HG03571 (cell line): ENCODE measurements around the gene C2orf15.
A peak's percentile ranks its signal among the peaks of the same experiment; 100 is the strongest.
"Not testable (repeated sequence)": the region's sequence is repeated elsewhere in the genome, so short reads cannot be mapped to it uniquely, and the experiment has no call there.

Source experiments
- ATAC-seq: cut with Tn5 transposase; IDR thresholded peaks from one replicate; pipeline ENCODE4 v1.9.1; 2021; ENCODE audit not compliant: unreplicated experiment

Gene C2orf15, protein sequence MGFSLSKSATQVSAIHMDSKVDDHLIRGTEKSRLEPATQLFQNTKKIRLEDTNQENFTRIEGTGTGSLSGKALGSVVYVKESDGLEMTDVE

DNA sequence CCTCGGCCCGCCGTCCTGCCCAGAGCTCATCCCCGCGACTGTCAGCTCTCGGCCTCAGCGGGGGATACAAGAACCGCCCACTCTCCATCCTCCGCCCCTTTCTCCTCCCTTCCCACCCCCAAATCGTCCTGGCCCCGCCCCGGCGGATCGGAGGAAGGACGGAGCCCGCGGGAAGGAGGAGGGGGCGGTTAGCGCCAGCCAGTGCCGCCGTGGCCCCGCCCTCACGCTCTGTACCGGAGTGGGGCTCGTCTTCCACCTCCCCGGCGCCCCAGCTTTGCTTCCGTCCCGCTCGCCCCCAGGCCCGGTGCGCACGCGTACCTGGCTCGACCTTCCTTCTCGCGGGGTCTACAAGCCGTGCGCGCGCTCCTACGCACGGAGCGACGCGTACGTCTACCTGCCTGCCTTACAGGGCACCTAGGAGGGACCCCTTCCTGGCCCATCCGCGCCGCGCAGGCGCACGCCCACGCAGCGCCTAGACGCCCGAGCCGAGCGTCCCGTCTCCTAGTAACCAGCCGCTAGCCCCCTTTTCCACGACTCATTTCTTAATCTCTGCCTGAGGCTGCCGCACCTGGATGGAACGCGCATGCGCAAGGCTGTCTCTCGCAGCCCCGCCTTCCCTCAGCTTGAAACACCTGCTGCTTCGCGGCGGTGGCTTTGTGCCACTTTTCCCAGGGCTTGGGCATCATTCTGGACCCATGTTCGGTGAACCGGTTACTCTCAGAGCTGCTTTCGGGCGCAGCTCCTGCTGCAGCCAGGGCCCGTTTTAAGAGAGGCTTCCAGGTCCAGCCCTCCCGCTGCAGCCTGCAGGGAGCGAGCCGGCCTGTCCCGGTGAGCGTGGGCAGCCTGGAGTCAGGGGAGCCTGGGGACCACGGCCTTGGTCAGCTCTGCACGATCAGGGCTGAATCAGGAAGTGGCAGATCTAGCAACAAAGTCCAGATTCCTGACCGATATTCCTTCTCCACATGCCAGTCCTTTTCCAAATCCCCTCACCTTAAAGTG is at the start of gene C2orf15:
C2orf15 (plus strand) TSS at position 598 of the 999 bp plus-strand sequence. CDS start 8,852 bp downstream, outside the sequence.
- peak; percentile 89 for ATAC-seq

DNA sequence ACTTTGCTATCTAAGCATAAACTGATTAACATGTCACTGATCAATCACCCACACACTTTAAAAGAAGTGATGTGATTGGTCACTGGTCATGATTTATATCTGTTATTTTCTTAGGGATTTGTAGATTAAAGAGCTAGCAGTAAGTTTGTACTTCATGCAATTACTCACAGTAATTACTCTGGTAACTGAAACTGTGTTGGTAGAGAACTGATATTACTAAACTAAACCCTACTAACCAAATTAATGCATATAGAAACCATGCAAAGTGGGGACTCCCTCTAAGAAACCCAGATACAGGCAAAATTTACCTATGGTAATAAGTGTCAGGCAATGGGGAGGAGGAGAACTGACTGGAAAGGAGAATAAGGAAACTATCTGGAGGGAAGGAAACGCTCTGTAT is 44.8 kb upstream of the C2orf15 start:
- ATAC-seq, result no peak

DNA sequence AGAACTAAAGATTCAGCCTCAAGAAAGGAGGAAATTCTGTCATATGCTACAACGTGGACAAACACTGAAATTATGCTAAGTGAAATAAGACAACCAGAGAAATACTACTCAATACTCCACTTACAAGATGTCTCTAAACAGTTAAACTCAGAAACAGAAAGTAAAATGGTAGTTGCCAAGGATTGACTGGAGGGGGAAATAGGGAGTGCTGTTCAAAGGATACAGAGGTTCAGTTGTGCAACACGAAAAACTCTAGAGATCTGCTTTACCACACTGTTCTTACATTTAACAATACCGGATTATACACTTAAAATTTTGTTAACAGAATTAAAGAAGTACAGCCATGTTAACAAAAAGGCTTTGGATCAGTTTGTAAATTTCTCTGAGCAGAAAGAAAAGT is 39.8 kb upstream of the C2orf15 start:
- ATAC-seq, result no peak

DNA sequence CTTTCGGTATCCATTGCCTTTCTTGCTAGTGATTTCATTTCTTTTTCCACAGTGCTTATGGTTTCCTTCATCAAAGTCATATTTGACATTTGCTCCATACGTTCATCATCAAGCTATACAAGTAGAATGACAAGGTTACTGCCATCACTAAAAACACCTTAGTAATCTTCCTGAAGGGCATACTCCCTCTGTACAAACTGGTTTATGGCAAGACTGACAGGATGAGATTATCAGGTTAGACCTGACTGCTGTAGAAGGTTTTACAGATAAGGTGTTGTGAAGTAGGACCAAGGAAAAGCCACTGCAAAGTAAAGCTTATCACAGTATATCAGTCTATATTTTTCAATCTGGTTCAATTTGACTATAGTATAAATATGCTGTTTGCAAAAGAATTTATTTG is 37.5 kb upstream of the C2orf15 start:
- ATAC-seq, result no peak

DNA sequence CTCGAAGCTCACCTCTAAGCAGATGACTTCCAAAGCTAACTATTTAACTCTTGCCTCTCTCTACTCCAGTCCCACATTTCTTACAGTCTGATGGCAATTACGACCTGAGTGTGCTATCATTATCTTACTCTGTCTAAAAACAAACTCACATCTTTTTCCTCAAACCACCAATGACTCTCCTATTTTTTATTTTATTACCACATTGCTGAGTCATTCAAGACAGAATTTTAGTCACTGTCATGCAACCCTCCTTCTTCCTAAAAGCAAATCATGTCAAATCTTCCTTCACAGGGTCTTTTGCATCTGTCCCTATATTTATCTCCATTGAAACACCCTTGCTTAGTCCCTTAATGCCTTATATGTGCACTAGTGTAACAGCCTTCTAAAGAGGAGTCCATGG is 34.6 kb upstream of the C2orf15 start:
- ATAC-seq, result no peak

DNA sequence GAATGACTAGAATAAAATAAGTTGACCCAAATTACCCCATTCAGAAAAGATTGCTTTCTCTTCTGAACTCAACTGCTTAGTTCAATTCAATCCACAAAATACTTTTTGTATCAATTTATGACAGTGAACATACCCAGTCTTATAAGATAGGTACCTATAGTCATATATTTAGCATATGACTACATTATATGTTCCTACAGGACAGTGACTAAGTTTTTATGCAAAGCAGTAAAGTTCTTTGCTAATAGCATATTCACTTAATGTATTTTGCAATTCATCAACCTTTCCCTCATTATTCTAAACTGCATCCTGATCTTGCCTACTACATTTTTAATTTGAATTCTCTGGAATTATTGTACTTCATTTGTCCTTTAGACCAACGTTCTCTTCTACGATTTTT is 30.3 kb upstream of the C2orf15 start:
- no peak for ATAC-seq

DNA sequence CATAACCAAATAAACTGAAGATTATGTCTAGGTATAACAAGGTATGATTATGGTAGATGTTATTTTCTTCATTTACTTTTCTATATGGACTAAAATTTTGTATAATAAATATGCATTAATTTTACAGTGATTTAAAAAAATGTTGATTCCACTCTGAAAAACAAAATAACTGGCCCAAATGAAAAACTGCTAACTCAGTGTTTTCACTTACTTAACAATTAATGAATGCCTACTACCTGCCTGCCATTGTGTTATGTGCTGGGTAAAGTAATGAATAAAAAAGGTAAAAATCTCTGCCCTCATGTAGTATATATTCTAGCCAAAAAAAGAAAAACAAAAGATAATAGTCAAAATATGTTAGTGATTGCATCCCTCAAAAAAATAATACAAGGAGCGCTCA is 29.6 kb upstream of the C2orf15 start:
- ATAC-seq, result no peak

DNA sequence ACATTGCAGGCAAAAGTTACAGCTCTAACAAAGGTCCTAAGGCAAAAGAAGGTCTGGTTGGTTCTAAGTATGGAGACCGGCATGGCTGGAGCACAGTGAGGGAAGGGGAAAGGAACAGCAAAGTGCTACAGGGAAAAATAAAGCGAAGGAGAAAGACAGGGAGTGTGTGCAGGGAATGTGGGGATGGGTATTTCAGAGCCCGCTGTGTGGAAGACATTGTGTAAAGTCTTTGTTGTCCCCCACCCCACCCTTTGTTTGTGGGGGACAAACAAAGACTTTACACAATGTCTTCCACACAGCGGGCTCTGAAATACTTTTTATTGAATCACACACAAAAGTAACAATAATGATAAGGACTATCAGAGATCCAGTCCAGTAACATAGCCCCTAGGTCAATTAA is 28.9 kb upstream of the C2orf15 start:
- no peak for ATAC-seq

DNA sequence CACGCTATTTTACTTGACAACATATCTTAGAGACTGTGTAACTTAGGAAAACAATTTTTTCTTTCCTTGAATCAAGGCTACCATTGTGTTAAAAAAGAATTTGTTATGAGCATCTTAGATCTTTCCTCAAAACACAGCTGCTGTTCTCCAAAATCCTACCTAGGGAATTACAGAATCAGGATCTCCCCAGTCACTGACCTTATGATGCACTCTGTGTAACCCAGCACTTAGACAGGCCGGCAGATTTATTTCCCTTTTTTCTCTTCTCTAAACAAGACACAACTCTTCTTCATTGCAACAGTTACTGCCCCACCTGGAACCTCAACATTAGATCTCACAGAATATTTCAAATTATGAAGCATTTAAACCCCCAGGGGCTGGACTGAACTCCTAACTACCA is 13.5 kb upstream of the C2orf15 start:
- no peak for ATAC-seq

DNA sequence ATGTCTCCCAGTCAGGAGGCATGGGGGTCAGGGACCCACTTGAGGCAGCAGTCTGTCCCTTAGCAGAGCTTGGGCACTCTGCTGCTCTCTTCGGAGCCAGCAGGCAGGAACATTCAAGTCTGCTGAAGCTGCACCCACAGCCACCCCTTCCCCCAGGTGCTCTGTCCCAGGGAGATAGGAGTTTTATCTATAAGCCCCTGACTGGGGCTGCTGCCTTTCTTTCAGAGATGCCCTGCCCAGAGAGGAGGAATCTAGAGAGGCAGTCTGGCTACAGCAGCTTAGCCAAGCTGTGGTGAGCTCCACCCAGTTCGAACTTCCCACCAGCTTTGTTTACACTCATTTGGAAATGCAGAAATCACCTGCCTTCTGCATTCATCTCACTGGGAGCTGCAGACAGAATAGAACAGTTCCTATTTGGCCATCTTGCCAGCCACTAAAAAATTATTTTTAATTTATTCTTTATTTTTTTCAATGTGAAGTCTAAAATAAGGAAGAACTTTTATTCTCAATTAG is 6.4 kb upstream of the C2orf15 start:
- not testable (repeated sequence) for ATAC-seq

DNA sequence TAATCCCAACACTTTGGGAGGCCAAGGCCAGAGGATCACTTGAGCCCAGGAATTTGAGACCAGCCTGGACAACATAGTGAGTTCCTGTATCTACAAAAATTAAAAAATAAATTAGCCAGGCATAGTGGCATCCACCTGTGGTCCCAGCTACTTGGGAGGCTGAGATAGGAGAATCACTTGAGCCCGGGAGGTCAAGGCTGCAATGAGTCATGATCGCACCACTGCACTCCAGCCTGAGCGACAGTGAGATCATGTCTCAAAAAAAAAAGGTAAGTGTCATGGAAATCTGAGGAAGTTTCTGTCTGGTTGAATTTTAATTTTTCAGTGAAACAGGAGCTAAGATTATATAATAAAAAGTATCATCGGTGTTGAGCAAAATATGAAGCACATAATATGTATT is 2.5 kb upstream of the C2orf15 start:
- no peak for ATAC-seq

DNA sequence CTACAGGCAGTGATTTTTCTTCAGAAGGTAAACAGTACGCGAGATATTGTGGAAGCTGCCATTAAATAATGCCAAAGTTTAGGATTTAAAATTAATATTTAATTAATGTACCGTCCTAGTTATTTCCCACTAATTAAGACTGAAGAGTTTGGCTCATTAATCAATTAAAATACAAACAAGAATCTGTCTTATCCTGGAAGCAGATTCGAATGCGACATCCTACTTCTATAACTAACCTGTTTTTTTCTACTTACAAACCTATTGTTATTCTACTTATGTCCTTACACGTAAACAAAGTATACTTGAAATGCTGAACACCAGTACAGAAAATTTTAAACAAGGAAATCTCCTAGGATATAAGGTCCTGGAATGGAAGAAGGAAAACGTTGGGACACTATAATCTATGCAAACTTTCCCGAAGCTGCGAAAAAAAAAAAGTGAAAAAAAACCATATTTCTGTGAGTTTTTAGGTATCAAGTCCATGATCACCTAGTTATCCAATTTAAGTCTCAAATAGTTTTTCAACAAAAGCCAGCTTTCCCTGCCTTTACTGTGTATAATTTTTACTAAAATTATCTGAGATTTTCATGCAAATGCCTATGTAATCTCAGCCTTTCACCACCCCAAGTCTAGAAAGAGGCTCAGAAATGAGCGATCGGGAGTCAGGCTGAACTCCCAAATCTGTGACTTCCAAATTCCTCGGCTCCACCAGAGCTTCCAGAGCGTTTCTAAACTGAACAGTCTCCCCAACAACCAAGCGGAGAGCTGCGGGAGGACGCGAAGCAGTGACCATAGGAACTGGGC is 1.2 kb upstream of the C2orf15 start:
- no peak for ATAC-seq

DNA sequence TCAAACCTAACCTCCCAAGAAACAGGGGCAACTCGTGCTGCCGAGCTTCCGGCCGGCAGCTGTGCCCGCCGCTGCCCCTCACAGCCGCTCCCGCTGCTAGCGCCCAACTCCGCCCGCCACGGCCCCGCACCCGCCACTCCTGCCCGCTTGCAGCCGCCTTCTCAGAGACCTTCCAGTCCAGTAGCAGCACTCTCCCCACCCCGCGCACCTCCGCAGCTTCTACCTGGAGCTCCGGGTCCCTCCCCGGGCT is 722 bp upstream of the C2orf15 start:
- ATAC-seq, result peak; percentile 29

DNA sequence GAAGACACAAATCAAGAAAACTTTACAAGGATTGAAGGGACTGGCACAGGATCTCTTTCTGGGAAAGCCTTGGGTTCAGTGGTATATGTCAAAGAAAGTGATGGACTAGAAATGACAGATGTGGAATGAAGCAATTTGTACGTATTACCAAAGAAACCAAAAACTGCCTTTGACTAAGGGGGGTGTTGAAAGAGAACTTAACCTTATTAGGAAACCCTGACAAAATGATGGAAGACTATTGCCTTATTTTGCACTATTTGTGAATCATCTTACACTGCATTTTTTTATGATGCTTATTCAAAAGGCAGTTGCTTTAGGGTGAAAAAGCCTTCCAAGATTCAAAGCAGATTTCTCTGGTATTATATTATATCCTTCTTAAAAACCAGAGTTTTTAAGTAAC is 9.2 kb downstream of the C2orf15 start:
- no peak for ATAC-seq

DNA sequence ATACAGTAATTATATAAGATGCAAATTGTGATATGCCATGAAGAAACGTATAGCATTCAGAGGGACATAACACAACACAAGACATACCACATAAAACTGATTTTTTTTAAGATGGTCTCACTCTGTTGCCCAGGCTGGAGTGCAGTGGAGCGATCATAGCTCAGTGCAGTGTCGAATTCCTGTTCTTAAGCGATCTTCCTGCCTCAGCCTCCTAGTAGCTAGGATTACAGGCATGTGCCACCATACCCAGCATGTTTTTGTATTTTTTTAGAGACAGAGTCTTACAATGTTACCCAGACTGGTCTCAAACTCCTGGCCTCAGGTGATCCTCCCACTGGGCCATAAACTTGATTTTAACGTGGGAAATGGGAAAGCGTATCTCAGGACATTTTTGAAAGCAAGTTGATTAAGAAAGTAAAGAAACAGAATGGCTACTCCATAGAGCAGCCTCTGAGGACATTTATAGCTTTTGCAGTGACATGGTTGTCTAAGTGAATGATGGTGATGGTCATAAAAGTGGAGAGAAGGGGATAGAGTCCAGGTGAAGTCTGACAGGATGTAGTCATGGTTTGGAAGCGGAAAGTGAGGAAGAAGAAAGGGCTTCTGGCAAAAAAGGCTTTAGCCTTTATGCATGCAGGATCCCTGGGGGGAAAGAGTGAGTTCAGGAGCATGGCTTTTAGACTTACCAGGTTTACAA is 10.8 kb downstream of the C2orf15 start:
- no peak for ATAC-seq

DNA sequence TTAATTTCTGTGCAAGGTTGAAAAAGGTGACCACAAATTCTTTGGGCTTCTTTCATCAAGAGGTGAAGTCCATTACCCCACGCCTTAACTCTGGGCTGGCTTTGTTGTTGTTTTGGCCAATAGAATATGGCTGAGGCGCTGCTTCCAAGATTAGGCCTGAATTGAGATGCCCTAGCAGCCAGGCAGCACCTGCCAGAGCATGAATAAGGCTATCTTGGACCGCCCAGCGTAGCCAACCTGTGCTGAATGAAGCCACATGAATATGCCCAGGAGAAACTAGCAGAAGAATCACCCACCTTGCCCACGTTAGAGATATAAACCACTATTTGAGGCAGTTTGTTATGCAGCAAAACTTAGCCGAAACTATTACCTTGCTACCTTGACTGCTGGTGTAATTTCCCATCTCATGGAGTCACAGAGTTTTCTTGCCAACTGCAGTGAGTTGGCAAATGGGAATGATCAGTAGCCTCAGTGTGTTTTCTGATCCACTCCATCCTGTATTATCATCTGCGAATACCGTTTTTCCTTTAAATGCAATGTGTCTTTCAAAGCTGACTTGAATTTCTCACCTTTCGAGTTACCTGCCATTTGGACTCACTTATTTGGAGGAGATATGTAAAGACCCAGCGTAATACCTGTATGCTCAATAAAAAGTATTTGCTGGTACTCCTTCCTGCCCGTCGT is 12.6 kb downstream of the C2orf15 start:
- no peak for ATAC-seq

DNA sequence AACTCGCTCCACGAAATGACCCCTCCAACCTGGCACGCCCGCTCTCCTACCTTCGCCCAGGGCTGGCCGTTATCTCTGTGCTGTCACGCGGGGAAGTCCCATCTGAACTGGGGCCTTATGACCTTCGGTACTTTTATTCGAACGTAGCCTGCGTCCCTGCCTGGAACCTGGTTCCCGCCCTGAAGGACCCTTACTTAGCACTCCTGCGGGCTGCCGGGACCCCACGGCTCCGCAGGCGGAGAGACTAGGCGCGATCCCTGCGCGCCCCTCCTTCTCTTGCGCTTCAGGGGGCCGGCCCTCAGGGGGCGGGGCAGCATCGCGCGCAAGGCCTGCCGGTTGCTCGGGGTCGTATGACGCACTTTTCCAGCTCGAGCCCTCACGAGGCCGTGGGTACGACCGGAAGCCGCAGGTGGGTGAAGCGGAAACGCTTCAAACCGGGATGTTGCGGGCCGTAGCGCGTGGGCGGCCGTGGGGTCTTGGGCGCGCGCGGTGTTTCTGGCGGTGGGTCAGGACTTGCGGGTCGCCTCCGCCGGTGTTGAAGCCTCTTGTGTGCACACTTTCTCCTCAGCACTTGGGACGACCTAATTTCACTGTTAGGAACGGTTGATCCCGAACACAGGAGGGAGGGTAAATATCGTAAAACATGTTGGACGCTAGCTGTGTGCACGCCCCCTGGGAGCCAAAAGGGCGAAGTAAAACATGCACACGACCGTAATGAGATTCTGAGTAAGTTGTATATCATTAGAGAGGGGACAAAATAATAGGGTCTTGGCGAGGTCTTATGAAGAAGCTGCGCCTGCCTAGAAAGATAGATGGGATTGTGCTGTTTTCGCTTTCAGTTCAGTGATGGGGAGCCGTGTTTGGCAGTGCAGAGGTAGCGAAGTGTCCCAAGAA is 13.4 kb downstream of the C2orf15 start, which contains the start of the genes LIPT1 and TSGA10:
LIPT1 (plus strand) TSS at position 325 of the 894 bp plus-strand sequence. CDS start 6,991 bp downstream, outside the sequence.
TSGA10 (minus strand) TSS at position 300 of the 894 bp plus-strand sequence. CDS start 45,503 bp downstream, outside the sequence.
- ATAC-seq, result peak; percentile 96

DNA sequence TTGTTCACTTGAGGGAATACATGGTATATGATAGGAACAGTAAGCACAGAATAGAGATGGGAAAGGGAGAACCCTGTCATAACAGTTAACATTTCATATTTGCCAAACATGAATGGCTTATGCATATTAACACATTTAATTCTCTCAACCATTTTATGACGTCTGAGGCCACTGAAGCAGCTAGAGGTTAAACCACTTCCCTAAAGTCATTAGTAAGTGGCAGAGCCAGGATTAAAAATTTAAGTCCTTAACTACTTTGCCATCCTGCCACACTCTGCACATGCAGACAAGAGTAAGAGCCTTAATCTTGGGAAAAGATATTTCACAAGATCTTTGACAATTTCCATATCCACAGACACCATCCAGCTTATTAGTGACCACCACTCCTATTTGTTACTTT is 15.4 kb downstream of the C2orf15 start:
- no peak for ATAC-seq

DNA sequence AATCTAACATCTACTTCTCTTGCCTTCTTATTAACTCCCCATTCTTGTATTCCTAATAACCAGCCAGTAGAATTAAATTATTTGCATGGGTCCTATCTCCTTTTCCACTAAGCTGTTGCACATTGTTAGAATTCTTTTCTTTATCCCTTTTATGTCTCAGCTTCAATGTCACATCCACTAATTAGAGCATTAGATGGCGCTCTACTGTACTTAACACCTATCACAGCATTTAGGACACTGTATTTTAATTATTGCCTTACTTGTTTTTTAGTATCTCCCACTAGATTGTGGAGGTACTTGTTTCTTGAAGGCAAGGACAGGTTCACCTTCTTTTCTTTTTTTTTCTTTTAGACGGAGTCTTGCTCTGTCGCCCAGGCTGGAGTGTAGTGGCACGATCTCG is 17.1 kb downstream of the C2orf15 start:
- no peak for ATAC-seq
